Pancreas (tissue), 10 donors: ENCODE results near the gene SLC26A5. TPM values are rescaled to one million over a fixed set of nuclear protein-coding genes. Genes with fewer than 3 reads are reported as not detected.

ENCODE experiments used
- ATAC-seq, 4 donors: fragments of 200-7000 bp; cut with Tn5 transposase; one replicate each; pipeline versions ENCODE4 v1.8.0 to v1.9.1; 2020; ENCODE audit warnings: mild to moderate bottlenecking in 4 of 4, moderate library complexity in 4 of 4
- DNase-seq, 6 donors: peaks; one replicate each; pipeline ENCODE4 v3.0.0-alpha.2; 2020
- FAIRE-seq: peaks from 2 replicates; lab custom pipeline; 2012; peaks lifted over from hg19 to GRCh38; lab: Jason Lieb, UNC
- H3K27ac ChIP-seq, 4 donors: fragments of 200-600 bp; sonication (generic); 1 replicate in 3 of 4; 2 replicates in 1 of 4; pipeline versions ENCODE4 v1.5.0 to v1.8.0; 2020
- H3K27me3 ChIP-seq, 4 donors: fragments of 200-600 bp; one replicate each; pipeline ENCODE4 v1.8.0; 2021
- H3K36me3 ChIP-seq, 3 donors: fragments of 200-600 bp; sonication (generic) in 1 of 3; one replicate each; pipeline versions ENCODE4 v1.5.0 to v1.8.0; 2020 to 2021
- H3K4me1 ChIP-seq, 3 donors: fragments of 200-600 bp; one replicate each; pipeline ENCODE4 v1.8.0; 2021
- H3K4me3 ChIP-seq, 4 donors: fragments of 200-600 bp; sonication (generic) in 2 of 4; one replicate each; pipeline versions ENCODE4 v1.5.0 to v1.8.0; 2020 to 2021
- H3K9me3 ChIP-seq, 4 donors: fragments of 200-600 bp; one replicate each; pipeline ENCODE4 v1.8.0; 2021
- WGBS, 2 donors: extraction: QIAGEN DNeasy Blood & Tissue Kit; methylation state at CpG; one replicate each; pipeline ENCODE4 v1.1.7; 2013; 5-methylcytosine and 5-hydroxymethylcytosine counted together
- intact Hi-C, 3 donors: fragments of 100-400 bp; cut with DNase I; formaldehyde crosslinking; loops; one replicate each; pipeline versions ENCODE4 v1.11.1 to v1.14.2; 2022
- polyA plus RNA-seq, 2 donors: library from polyadenylated mRNA; stranded (reverse); fragments of 200-250 nt; gene quantifications; one replicate each; pipeline ENCODE4 v1.2.3, GENCODE V29; 2013
- total RNA-seq, 6 donors: library from RNA; stranded (reverse); fragmentation: NEBNext Ultra II Directional in 4 of 6; extraction: Animal tissue kit (Norgen Biotek cat#: 25700) in 4 of 6; gene quantifications; one replicate each; pipeline versions ENCODE4 v1.2.1 to v1.2.4, GENCODE V29; 2021 to 2023
- TF ChIP-seq, protein P1 (sequence below), 4 donors: fragments of 200-600 bp; sonication (generic) in 3 of 4; IDR thresholded peaks; one replicate each; pipeline versions ENCODE4 v1.5.0 to v1.8.0; 2021; ENCODE audit warnings: antibody characterized with exemption in 4 of 4
- donor health status: healthy with polysubstance abuse.
- donor health status: DM: no; HTN: no; CAD: no; lungs with moderate emphysema.
- donor health status: DM: no; HTN: no; CAD: no.
- donor health status: control.
- donor health status: control.
- donor health status: Bipolar disorder and iron deficiency.
- donor health status: DM: yes; HTN: yes; CAD: no.
- donor health status: DM: no; HTN: no; CAD: no.
- donor health status: DM: no; HTN: no; CAD: no.
- donor health status: DM: yes; HTN: yes; CAD: no.

Gene SLC26A5
- total and polyA plus RNA-seq, 8 donors, result 0.09 to 0.34 (median 0.19) TPM; not detected in 3

DNA sequence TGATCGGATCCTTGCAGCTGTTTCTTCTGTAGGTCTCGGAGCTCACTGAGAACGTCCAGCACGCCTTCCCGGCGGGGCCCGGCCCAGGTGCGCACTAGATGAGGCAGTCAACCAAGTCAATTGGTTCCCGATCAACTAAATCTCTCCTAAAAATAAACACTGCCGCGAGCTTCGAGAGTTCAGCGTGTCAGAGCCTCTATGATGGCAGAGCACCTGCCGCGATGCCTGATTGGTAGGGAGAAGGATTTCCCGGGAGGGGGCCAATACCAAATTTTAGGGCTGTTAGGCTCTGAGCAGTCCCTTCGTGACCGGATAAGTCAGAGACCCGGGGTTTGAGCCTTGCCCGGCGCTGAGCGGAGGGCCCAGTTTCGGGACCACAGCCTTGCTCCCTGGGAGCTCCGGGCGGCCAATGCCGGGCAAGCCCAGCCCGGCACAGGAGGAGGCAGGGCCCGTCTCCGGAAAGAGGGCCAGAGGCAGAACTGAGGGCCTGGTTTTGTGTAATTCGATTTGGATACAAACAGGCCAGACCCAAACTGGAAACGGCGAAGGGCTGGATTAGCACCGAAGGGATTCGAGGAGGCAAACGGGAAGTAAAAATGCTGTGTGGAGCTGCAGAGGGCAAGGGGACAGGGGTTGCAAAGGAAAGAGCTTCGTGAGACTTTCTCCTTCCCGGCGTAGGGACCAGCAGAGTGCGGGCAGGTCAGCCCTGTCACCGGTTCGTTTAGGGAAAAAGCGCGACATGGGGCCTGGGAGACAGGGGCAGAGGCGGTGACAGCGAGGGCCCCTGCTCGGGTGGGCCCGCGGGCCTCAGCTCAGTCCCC, 569 bp downstream of the SLC26A5 start:
- H3K36me3 ChIP-seq, result no peaks in the 10 kb centered on the region
- no peak overlapping the region for H3K27ac ChIP-seq
- DNase-seq (peak in 3 of 6 donors; percentile 28 to 57 (median 38)), FAIRE-seq (no peak), ATAC-seq (peak; percentile 42 to 57 (median 46))
- H3K4me1 ChIP-seq, result peaks cover 0 to 6% (median 4%) of the 10 kb centered on the region in 3 donors
- 13% methylated on average over 42 to 48 of the region's 48 CpGs for WGBS, 2 donors
- TF ChIP-seq, protein P1, sequence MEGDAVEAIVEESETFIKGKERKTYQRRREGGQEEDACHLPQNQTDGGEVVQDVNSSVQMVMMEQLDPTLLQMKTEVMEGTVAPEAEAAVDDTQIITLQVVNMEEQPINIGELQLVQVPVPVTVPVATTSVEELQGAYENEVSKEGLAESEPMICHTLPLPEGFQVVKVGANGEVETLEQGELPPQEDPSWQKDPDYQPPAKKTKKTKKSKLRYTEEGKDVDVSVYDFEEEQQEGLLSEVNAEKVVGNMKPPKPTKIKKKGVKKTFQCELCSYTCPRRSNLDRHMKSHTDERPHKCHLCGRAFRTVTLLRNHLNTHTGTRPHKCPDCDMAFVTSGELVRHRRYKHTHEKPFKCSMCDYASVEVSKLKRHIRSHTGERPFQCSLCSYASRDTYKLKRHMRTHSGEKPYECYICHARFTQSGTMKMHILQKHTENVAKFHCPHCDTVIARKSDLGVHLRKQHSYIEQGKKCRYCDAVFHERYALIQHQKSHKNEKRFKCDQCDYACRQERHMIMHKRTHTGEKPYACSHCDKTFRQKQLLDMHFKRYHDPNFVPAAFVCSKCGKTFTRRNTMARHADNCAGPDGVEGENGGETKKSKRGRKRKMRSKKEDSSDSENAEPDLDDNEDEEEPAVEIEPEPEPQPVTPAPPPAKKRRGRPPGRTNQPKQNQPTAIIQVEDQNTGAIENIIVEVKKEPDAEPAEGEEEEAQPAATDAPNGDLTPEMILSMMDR (IDR thresholded peaks at IDR 0.05), result no peak
- peak overlapping the region; percentile 19 to 49 (median 34) for H3K4me3 ChIP-seq
- intact Hi-C loops, result no loop called here
- H3K27me3 ChIP-seq, result peaks cover 0 to 9% (median 3%) of the 10 kb centered on the region in 4 donors
- H3K9me3 ChIP-seq, result no peaks in the 10 kb centered on the region

DNA sequence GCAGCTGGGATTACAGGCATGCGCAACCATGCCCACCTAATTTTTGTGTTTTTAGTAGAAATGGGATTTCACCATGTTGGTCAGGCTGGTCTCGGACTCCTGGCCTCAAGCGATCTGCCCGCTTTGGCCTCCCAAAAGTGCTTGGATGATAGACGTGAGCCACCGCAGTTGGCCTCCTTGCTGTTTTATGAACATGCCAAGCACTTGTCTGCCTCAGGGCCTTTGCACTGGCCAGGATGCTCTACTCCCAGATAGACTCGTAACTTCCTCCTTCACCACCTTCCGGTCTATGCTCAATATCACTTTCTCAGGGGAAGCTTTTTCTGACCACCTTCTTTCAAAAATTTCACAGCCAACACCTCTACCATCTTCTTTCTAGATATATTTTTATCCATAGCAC, 6.3 kb downstream of the SLC26A5 start:
- H3K36me3 ChIP-seq, result no peaks in the 10 kb centered on the region
- 92 to 97% methylated on average over 8 of the region's 8 CpGs for WGBS, 2 donors
- intact Hi-C loops, result no loop called here
- TF ChIP-seq, protein P1 (IDR thresholded peaks at IDR 0.05), result no peak
- no peaks in the 10 kb centered on the region for H3K4me1 ChIP-seq
- H3K9me3 ChIP-seq, result no peaks in the 10 kb centered on the region
- DNase-seq (no peak), FAIRE-seq (no peak), ATAC-seq (no peak)
- H3K27ac ChIP-seq, result no peak overlapping the region
- peaks cover 0 to 4% (median 2%) of the 10 kb centered on the region in 4 donors for H3K27me3 ChIP-seq
- H3K4me3 ChIP-seq, result no peak overlapping the region

DNA sequence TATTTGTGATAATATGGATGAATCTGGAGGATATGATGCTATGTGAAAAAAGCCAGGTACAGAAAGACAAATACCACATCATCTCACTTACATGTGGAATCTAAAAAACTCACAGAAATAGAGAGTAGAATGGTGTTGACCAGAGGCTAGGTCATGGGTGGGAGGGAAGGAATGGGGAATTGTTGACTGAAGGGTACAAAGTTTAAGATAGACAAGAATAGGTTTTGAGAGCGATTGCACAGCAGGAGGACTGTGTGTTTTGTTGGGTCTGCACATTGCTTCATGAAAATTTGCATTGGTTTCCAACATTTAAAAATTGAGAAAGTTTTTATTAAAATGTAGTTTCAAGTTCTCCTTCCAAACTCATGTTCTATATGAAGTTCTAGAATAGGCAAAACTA, 8.4 kb downstream of the SLC26A5 start:
- Histone ChIP-seq H3K36me3 (no peaks in the 10 kb centered on the region), H3K4me3 (no peak overlapping the region), H3K9me3 (no peaks in the 10 kb centered on the region), H3K4me1 (peaks cover 0 to 5% (median 0%) of the 10 kb centered on the region in 3 donors), H3K27ac (no peak overlapping the region), H3K27me3 (no peaks in the 10 kb centered on the region)
- no peak for DNase-seq
- TF ChIP-seq, protein P1 (IDR thresholded peaks at IDR 0.05), result no peak
- WGBS, 2 donors, result 71 to 76% methylated on average over 1 of the region's 1 CpG
- intact Hi-C loops, result no loop called here
- FAIRE-seq, result no peak
- no peak for ATAC-seq

DNA sequence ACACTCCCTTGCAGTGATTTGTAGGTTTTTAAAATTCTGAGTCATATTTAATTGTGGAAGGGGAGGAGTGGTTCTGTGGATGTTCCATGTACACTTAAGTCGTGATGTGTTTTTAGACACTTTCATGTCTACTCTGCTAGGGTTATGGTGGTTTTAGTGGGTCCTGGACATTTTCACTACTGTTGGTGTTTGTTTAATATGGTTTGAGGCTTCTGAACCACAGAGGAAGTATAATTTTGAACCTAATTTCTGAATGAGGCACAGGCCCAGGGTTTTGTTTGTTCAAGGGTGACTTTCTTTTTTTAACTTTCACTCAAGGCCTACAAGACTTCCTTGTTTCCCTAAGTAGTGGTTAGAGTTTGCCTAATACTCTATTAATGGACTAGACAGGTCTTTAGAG, 13.3 kb downstream of the SLC26A5 start:
- H3K27me3 ChIP-seq, result no peaks in the 10 kb centered on the region
- TF ChIP-seq, protein P1 (IDR thresholded peaks at IDR 0.05), result no peak
- no peak overlapping the region for H3K27ac ChIP-seq
- H3K36me3 ChIP-seq, result no peaks in the 10 kb centered on the region
- peak in 3 of 4 donors; percentile 49 to 89 (median 67) for ATAC-seq
- 71 to 88% methylated on average over 1 of the region's 1 CpG for WGBS, 2 donors
- no peaks in the 10 kb centered on the region for H3K9me3 ChIP-seq
- peaks cover 0 to 7% (median 0%) of the 10 kb centered on the region in 3 donors for H3K4me1 ChIP-seq
- FAIRE-seq, result no peak
- DNase-seq, result no peak
- intact Hi-C loops, result no loop called here
- no peak overlapping the region for H3K4me3 ChIP-seq

DNA sequence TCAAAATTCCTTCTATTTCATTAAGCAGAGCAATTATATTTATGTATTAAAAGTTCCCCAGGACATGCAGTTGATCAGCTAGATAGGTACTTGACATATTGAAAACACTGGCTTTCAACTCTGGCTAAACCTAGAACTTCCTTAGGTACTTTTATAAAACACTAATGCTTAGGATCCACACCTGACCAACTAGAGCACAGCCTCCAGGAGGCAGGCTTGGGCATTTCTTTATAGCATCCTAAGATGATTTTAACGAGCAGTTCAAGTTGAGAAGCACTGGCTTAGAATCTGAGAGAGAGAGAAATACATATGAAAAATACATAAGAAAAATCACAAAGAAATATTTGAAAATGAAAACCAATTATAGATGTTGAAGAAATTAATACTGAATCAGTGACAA, 20.8 kb downstream of the SLC26A5 start:
- WGBS, 2 donors, result 58 to 59% methylated on average over 1 of the region's 1 CpG
- ATAC-seq, result no peak
- TF ChIP-seq, protein P1 (IDR thresholded peaks at IDR 0.05), result no peak
- H3K9me3 ChIP-seq, result no peaks in the 10 kb centered on the region
- no peak overlapping the region for H3K27ac ChIP-seq
- intact Hi-C loops, result no loop called here
- no peaks in the 10 kb centered on the region for H3K36me3 ChIP-seq
- FAIRE-seq, result no peak
- no peak for DNase-seq
- H3K4me1 ChIP-seq, result no peaks in the 10 kb centered on the region
- no peaks in the 10 kb centered on the region for H3K27me3 ChIP-seq
- H3K4me3 ChIP-seq, result no peak overlapping the region
